Activated T-helper 1 cell treated with Interleukin-2 at 50 U/mL for 16 hours (primary cell): ENCODE measurements around the gene CLN3.
"Not testable (repeated sequence)": the region's sequence is repeated elsewhere in the genome, so short reads cannot be mapped to it uniquely, and the experiment has no call there.

Source experiments
- DNase-seq: peaks from one replicate; pipeline ENCODE4 v3.0.0-alpha.2; 2020; ENCODE audit warnings: low read depth

The CLN3 gene

DNA sequence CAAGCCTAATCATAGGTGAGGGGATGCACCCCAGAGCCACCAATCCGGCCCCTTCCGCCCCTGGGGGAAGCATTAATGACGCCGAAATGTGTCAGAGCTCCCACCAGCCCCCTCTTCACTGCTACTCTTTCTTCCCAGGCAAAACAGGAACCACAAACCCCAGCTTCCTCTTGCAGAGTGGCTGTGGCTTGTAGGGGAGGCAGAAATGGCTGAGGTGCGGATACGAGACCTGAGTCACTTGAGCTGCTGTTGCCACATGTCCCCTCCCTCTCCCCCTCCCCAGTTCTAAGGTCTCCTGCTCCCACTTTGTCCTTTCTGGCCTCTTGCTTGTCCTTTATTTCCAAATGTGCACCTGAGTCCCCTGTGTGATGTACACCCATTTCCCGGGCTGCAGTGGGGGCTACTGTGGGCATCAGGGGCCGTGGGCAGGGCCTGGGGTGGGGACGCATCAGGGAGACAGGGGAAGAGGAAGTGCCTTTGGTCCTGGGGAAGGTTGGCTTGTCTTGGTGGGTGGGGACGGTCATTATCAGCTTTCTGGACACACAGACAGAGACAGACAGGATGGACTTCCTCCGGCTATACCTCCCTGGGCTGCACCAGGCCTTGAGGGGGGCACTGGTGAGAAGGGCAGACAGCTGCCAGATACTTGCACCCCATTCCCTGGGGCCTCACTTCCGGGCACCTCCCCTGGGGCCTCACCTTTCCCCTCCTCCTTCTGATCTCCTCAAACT is 2.4 kb upstream of the CLN3 start, which contains the start of gene APOBR:
Gene APOBR (plus strand): TSS at position 523 of the 731 bp plus-strand sequence. CDS start 39 bp downstream, at position 562.
- peak; percentile 79 for DNase-seq

DNA sequence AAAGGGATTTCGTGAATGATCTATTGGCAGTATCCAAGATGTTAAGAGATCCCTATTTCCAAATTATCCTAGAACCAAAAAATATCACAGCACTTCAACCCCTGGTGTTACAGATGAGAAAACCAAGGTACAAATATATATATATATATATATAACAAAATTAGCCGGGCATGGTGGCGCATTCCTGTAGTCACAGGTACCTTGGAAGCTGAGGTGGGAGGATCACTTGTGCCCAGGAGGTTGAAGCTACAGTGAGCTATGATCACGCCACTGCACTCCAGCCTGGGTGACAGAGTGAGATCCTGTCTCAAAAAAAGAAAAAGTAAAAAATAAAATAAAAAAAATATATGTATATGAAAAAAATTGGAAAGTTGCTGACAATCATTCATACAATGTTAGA is 637 bp upstream of the CLN3 start:
- no peak for DNase-seq

DNA sequence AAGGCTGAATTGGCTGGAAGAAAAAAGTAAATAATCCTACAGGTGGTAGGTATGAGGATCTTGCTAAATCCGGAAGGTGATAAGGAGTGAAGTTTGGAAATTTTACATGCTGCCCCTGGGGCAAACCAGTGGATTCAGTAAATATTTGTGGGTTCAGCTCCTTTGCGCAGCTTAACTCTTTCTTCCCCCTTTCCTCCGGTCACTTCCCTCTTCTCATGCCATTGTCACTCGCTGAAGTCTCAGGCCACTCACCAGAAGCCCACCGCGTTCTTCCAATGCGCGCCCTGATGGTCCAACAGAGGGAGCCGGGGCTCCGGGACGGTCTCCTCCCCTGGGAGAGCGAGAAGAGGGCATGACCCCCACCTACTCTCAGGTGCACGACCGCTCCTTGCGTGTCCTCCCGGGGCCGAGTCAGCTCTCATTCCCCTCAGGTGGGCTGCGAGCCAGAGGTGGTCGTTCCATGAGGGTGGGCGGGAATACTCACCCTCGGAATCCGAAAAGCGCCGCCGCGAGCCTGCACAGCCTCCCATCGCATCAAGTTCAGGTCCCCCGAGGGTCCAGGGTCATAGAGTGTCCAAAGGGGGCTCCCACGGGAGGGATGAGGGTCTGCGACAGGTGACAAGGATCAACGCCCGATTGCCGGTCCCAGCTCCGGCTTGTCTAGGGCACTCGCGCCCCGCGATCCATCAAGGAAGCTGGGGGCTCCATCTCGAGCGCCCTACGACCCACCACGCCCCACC is 474 bp downstream of the CLN3 start:
- no peak for DNase-seq

DNA sequence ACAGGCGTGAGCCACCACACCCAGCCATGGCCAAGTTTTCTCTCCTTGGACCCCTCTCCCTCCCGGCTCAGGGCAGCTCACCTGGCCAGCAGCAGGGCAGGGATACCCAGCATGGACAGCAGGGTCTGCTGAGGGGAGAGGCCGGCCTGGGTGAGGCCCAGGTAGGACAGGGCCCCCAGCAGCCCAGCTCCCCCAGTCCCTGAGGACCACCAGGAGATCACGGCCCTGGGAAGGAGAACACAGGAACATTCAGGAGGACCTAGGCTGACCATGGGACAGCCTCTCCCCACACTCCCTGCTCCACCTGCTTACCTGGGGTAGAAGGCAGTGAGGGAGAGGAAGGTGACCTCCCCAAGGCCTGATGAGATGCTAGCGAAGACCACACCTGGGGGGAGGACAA is 5.6 kb downstream of the CLN3 start:
- no peak for DNase-seq

DNA sequence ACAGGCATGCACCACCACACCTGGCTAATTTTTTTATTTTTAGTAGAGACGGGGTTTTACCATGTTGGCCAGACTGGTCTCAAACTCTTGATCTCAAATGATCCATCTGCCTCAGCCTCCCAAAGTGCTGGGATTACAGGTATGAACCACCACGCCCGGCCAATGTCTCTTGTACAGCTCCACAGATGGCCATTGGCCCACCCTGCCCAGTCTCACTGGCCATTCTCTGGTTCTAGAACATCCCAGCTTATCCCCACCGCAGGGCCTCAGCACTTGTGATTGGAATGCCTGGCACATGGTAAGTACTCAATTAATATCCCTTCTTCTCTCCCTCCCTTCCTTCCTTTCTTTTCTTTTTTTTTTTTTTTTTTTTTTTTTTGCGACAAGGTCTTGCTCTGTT is 8.5 kb downstream of the CLN3 start:
- not testable (repeated sequence) for DNase-seq

DNA sequence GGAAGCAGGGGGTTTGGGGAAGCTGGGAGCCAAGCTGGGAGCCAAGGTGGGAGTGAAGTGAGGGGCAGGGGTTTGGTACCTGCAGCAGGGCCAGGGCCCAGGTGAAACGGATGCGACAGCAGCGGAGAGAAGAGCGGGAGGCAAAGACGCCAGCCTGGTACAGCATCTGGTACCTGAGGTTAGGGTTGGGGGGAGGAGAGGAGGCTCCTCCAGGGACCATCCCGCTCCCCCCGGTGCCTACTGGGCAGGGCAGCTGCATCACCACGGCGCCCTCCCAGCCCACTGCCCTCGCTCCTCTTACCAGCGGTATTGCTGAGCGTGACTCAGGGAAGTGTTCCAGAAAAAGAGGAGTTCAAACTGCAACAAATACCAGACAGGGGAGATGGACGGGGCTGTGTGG is 9.8 kb downstream of the CLN3 start:
- no peak for DNase-seq

DNA sequence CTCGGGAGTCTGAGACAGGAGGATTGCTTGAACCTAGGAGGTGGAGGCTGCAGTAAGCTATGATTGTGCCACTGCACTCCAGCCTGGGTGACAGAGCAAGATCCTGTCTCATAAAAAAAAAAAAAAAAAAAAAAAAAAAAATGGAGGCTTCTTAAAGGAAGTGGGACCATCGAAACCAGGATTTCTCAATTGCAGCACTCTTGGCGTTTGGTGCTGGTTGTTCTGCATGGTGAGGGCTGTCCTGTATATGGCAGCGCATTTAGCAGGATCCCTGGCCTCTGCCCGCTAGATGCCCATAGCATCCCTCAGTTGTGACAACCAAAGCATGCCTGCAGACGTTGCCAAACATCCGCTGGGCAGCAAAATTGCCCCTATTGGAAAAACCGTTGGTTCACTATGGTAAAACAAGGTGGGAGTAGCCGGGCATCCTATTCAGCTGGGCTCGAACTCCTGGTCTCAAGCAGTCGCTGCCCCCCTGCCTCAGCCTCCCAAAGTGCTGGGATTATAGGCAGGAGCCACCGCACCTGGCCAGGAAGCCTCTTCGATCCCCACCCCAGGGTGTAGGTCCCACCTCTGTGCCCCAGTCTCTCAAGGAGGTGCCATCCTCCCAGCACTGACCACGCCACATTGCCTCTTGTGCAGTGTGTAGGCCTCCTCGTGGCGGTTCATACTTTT is 13.2 kb downstream of the CLN3 start:
- no peak for DNase-seq

DNA sequence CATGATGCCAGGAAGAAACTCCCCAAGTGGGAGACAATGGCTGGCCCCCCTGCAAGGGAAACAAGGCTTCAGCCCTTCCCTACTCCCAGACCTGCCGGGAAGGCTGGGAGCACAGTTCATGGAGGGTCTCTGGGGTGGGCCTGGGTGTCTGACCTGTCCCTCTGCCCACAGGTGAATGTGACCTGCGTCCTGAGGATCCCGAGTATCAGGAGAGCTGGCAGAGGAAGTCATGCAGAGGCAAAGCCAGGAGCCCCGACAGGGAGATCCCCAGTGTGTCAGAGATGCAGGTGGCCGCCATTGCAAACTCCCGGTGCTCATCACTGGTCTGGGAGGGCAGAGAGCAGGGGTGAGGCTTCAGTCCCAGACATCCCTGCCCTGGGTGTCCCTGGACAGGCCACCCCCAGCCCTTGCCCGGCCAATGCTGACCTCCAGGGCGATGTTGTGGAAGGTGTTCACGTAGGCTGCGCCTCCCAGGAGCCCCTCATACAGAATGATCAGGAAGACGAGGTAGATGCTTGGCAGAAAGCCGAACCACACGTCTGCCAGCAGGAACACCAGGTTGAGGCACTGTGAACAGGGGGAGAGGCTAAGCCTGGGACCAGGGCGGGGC is 14.5 kb downstream of the CLN3 start:
- DNase-seq = no peak

DNA sequence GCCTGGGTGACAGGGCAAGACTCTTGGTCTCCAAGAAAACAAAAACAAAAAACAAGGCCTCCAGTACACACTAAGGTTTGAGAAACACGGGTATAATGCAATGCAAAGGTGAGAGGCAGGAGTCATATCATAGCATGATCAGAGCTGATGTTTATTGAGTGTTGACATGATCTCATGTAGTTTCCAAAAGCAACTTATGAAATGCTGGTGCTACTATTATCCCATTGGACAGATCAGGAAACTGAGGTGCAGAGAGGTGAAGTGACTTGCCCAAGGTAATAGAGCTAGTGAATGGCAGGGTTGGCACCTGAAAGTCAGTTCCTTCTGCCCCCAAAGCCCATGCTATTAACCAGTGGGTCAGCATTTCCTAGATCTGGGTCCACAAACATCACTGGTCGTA is 16.7 kb downstream of the CLN3 start:
- DNase-seq = no peak

DNA sequence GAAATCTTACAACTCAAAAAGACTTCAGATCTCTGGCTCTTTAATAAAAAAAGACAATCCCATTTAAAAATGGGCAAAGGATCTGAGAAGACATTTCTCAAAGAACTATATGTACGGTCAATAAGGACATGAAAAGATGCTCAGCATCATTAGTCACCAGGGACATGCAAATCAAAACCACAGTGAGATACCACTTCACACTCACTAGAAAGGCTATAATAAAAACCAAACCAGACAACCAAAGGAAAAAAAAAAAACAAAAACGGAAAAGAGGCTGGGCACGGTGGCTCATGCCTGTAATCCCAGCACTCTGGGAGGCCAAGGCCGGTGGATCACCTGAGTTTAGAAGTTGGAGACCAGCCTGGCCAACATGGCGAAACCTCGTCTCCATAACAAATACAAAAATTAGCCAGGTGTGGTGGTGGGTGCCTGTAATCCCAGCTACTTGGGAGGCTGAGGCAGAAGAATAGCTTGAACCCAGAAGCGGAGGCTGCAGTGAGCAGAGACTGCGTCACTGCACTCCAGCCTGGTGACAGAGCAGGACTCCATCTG is 18.1 kb downstream of the CLN3 start:
- DNase-seq = no peak

DNA sequence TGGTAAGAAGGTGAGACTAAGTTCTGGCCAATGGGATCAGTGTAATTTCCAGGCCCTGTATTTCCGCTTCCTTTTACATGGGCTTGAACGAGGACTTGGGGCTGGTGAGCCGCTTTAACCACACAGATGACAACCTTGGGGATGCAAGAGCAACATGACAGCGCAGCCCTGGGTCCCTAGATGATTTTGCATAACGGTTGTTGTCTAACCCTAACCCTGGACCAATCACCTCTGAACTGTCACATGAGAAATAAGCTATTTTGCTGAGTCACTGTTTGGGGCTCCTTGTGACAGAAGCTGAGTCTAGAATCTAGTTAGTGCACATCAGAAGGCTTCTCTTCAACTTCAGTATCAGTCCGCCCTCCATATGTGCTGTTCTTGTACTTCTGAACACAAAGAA is 44.8 kb downstream of the CLN3 start:
- not testable (repeated sequence) for DNase-seq

DNA sequence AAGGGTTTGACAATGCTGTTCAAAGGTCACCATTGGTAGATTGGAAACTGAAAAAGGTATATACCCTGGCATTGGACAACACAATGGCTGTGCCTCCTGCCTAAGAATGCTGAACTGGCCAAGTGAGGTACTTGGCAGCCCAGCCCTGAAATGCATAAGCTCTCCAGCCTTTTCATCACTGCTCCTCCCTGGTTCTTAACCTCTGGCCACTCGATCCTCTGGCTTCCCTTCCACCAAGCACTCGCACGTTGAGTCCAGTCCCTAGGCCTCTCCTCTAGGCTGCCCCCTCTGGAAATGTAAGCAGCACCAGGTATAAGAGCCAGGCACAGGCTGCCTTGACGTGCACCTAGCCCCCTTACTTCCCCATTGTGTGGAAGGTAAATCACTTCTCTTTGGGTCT is 45.5 kb downstream of the CLN3 start:
- not testable (repeated sequence) for DNase-seq

DNA sequence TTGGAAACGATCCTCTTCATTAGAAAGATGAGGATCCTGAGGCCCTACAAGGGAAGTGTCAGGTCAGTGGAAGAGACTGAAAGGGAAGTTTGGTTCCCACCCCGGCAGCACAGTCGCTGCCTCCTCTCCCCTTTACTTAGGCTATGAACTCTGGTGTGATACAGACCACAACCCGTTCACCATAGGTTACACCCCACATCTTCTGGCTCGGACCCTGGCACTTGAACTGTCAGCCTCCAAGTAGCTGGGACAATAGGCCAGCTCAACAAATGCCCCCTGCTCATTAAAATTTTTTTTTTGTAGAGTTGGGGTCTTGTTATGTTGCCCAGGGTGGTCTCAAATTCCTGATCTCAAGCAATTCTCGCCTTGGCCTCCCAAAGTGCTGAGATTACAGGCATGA is 47.9 kb downstream of the CLN3 start:
- not testable (repeated sequence) for DNase-seq

DNA sequence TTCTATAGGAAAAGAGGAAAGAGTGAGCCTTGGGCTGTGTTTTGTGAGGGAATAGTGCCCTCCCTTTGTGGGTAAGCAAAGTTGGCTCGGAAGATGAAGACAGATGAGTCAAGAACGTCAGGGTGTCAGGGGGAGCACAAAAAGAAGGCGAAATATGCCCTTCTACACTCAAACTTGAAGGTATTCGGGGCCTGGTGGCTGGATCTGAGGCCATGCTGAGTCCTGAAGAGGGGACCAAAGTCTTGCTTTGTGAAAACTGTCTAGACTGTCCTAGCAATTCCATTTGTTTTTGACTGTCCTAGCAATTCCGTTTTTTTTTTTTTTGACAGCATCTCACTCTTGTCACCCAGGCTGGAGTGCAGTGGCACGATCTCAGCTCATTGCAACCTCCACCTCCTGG is 53.0 kb downstream of the CLN3 start:
- not testable (repeated sequence) for DNase-seq

DNA sequence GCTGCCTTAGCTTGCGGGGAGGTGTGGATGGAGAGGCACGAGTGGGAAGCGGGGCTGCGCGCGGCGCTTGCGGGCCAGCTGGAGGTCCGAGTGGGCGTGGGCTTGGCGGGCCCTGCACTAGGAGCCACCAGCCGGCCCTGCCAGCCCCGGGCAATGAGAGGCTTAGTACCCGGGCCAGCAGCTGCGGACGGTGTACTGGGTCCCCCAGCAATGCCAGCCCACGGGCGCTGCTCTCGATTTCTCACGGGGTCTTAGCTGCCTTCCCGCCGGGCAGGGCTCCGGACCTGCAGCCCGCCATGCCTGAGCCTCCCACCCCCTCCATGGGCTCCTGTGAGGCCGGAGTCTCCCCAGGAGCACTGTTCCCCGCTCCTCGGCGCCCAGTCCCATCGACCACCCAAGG is 56.5 kb downstream of the CLN3 start:
- not testable (repeated sequence) for DNase-seq
